Skeletal muscle cell (primary cell): ENCODE measurements around the gene STX11.
"Not testable (repeated sequence)": the region's sequence is repeated elsewhere in the genome, so short reads cannot be mapped to it uniquely, and the experiment has no call there.

ENCODE experiments used
- DNase-seq: peaks from one replicate; pipeline ENCODE4 v3.0.0-alpha.2; 2010; ENCODE audit warnings: low read depth
- H3K4me3 ChIP-seq: 2 replicates; pipeline ENCODE4 v1.5.1; 2011; ENCODE audit warnings: low read depth, mild to moderate bottlenecking, control low read depth, low read length, moderate library complexity

STX11 gene

DNA sequence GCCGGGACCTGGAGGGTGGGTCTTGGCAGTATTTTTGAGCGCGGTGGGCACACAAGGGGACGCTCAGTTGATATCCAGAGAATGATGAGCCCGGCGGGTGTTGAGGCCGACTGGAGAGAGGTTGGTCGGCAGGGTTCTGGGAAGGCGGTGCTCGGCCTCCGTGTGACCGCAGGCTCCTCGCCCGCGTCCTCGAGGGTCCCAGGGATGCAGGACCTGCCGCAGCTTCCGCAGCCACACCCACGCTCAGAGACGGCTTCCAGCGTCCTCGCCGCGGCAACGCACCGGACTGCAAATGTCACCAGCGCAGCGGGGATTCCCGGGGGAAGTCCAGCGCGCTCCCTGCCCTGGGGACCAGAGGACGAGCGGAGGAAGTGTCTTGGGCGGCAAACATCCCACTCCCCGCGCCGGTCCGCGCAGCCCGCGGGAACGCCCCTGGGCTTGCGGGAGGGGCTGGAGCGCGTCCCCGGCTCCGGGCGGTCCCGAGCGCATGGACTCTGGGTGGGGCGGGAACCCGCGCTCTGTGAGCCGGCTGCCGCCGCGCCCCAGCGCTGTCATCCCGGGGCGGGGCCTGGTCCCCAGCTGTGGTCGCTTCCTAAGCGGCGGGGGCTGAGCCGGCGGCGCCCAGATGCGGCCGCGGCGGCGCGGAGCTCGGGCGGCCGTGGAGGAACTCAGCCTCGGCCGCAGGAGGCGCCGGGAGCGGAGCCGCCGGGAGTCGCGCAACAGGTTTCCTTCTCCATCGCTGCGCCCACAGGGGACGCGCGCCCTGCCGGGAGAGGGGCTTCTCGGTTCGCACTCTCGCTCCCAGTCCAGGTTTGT, at the start of gene STX11:
TSS of gene STX11 (plus strand) at position 624 of the 816 bp plus-strand sequence. CDS start 36,111 bp downstream, outside the sequence.
- H3K4me3 ChIP-seq: peak within 1 kb of the TSS; percentile 67
- DNase-seq: no peak

DNA sequence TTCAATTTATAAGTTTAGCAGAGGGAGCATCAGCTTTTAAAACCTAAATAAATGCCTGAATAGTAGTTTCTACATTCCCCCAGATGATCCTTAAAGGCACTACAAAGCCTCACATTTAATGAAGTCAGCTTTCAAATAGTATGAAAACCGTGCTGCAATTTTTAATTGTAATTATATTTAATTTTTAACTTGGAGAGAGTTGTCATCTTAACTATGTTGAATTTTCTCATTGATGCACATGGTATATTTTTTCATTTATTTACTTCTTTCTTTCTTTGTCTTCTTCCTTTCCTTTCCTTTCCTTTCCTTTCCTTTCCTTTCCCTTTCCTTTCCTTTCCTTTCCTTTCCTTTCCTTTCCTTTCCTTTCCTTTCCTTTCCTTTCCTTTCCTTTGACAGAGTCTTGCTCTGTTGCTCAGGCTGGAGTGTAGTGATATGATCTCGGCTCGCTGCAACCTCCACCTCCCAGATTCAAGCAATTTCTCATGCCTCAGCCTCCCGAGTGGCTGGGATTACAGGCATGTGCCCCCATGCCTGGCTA, 47.2 kb upstream of the STX11 start:
- DNase-seq: no peak

GRCh38 chr6:144104488-144104887, 45.8 kb upstream of the STX11 start:
- no peak for DNase-seq
- H3K4me3 ChIP-seq: no peak overlapping the region

More for the DNA sequence above, 47.2 kb upstream of the STX11 start:
- H3K4me3 ChIP-seq: no peak overlapping the region

DNA sequence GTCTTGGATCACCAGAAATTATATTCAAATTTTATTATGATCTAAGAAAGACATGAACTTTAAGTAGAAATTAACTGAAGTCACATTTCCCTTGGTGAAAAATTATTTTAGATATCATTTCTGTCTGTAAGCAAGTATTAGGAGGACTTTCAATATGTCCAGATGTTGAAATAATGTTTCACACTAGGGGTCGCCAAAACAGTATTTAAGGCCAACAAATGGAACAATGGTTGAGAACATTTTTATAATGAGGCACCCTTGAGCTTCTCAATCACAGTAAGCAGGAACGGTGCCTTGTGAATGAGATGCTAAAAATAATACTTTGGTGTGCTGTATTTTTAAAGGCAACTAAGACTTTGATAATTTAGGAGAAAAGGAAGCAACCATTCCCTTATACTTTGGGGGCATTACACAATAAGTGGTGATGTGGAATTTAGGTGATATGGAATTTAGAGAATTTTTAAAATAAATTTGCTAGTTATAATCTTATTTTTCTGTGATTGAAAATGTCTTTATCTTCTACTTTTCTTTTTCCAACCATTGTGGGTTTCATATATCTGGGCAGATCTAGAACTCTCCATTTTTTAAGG, 45.3 kb upstream of the STX11 start:
- no peak overlapping the region for H3K4me3 ChIP-seq
- DNase-seq: peak; percentile 35

DNA sequence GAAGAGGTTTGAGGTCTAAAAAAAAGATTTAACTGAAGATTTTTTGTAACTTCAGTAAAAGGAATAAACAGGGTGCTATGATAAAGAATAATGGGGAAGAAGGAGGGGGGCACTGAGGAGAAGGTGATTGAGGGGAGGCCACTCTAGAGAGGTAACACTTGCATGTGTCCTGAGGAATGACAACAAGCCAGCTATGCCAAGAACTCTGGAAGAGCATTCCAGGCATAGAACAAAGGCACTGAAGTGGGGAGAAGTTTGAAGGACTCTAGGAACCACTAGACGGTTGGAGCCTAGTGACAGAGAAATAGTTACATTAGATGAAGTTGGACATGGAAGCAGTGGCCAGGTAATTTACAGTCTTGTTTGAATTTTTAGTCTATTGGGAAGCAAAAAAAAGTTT, 44.1 kb upstream of the STX11 start:
- DNase-seq: no peak
- H3K4me3 ChIP-seq: no peak overlapping the region

GRCh38 chr6:144110210-144110609, 40.1 kb upstream of the STX11 start:
- no peak overlapping the region for H3K4me3 ChIP-seq
- DNase-seq: no peak

DNA sequence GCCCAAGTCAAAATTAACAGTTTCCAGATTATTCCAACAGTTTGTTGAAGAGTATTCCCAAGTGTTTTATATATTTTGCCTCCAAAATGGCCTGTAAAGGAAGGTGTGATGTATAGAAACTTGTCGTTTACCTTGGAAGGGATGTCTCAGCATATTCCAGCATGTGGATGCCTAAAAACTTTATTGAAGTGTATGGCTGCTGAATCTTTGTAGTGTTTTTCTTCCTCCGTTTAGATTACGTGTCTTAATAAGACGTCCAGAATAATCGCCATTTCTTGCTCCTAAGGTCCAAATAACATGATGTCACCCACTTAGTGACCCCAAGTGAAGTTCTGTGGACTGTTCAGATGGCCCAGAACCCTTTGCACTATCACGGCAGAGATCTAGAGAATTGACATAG, 37.0 kb upstream of the STX11 start:
- no peak overlapping the region for H3K4me3 ChIP-seq
- DNase-seq: no peak

- no peak overlapping the region for H3K4me3 ChIP-seq
- no peak for DNase-seq
These were observed 35.1 kb upstream of the STX11 start for GRCh38 chr6:144115219-144115618.

DNA sequence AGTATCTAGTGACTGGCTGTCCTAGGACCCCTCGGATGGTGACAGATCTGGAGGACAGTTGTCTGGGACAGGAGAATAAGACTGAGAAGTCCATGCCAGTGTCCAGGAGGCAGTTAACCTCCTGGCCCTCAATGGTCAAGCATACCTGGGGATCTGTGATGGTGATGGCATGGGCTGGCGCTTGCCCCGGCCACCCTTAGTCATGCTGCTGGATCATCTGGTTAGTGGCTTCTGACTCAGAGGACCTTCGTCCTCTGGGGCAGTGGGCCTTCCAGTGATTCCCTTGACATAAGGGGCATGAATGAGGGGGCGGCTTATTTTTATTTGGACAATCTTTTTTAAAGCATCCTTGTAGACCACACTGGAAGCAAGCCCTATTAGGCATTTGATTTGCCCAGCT, 30.9 kb upstream of the STX11 start:
- no peak overlapping the region for H3K4me3 ChIP-seq
- no peak for DNase-seq

GRCh38 chr6:144122861-144123260, 27.5 kb upstream of the STX11 start:
- no peak overlapping the region for H3K4me3 ChIP-seq
- no peak for DNase-seq

DNA sequence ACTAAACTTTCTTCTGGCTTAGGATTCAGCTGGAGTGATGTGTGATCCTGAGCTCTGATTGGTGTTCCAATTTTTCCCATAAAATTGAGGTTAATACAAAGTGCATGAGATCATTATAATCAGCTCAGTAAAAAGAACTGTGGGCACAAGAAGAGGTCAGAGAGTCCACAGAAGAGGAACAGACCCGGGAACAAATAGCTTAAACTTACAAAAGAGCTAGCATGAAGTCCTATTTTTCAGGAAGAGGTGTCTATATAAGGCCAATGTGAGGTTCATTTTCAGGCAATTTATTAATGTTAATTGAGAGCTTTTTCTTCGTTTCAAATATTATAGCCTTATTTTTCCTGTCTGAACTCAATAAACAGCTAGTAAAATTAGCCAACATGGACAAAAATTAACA, 26.9 kb upstream of the STX11 start:
- no peak for DNase-seq
- H3K4me3 ChIP-seq: no peak overlapping the region

- no peak for DNase-seq
- H3K4me3 ChIP-seq: no peak overlapping the region
These were observed 26.5 kb upstream of the STX11 start for GRCh38 chr6:144123836-144124235.

DNA sequence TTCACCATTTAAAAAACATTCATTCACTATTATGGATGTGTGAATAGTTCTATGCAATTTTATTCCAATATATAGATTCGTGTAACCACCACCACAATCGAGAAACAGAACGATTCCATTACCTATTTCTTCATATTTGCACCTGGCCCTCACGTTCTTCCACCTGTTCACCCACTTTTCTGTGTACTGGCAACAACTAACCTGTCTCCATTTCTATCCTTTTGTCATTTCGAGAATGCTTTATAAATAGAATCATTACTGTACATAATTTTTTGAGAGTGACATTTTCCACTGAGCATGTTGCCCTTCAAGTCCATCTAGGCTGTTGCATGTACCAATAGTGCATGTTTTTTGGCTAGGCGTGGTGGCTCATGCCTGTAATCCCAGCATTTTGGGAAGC, 23.2 kb upstream of the STX11 start:
- no peak overlapping the region for H3K4me3 ChIP-seq
- no peak for DNase-seq

GRCh38 chr6:144129469-144129868, 20.8 kb upstream of the STX11 start:
- no peak overlapping the region for H3K4me3 ChIP-seq
- DNase-seq: no peak

- H3K4me3 ChIP-seq: no peak overlapping the region
- peak; percentile 50 for DNase-seq
These were observed 19.0 kb upstream of the STX11 start for GRCh38 chr6:144131248-144131709.

DNA sequence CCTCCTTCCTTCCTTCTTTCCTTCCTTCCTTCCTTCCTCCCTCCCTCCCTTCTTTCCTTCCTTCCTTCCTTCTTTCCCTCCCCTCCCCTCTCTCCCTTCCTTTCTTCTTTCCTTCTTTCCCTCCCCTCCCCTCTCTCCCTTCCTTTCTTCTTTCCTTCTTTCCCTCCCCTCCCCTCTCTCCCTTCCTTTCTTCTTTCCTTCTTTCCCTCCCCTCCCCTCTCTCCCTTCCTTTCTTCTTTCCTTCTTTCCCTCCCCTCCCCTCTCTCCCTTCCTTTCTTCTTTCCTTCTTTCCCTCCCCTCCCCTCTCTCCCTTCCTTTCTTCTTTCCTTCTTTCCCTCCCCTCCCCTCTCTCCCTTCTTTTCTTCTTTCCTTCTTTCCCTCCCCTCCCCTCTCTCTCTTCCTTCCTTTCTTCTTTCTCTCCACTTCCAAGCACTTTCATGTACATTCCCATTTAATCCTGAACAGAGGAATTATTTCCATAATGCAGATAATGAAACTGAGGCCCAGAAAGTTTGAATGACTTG, 18.1 kb upstream of the STX11 start:
- not testable (repeated sequence) for DNase-seq, H3K4me3 ChIP-seq

DNA sequence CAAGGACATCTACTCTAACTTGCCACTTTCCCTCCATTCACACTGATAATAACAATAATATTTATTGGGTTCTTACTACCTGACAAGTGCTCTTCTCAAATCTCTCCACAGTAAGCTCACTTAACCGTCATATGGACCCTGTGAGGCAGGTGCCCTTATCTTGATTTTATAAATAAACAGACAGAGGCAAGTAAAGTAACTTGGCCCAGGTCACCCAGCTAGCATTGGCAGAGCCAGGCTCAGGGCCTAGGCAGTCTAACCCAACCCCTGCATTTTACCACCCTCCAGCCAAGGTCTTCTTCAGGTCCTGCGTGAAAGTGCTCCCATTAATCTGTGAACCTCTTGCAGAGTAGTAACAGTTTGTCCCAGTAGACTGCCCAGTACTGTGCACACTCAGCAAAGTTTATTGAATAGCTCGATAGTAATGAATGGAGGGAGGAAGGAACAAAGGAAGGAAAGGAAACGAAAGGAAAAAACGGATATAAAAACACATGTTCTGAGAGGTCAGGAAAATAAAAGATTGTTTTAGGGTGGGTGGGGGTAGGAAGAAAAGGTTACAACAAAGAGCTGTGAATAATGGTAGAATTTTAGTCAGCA, 17.0 kb upstream of the STX11 start:
- DNase-seq: no peak
- no peak overlapping the region for H3K4me3 ChIP-seq

GRCh38 chr6:144134176-144134575, 16.1 kb upstream of the STX11 start:
- no peak for DNase-seq
- H3K4me3 ChIP-seq: no peak overlapping the region

DNA sequence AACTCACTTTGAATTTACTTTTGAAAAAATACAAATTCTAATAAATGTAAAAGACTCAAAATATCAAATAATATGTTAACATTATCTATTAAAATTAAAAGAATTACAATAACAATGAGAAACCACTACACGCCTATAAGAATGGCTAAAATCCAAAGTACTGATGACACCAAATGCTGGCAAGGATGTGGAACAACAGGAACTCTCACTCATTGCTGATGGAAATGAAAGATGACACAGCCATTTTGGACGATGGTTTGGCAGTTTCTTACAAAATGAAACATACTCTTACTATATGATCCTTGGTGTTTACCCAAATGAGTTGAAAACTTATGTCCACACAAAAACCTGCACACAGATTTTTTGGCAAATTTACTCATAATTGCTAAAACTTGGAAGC, 15.6 kb upstream of the STX11 start:
- H3K4me3 ChIP-seq: no peak overlapping the region
- DNase-seq: no peak

- no peak for DNase-seq
- H3K4me3 ChIP-seq: no peak overlapping the region
These were observed 11.8 kb upstream of the STX11 start for GRCh38 chr6:144138542-144138941.
